ENCODE measurements around the gene UNC93A. TPM values are rescaled to one million over a fixed set of nuclear protein-coding genes. Genes with fewer than 3 reads are reported as not detected.
"Not testable (repeated sequence)": the region's sequence is repeated elsewhere in the genome, so short reads cannot be mapped to it uniquely, and the experiment has no call there.

Gene UNC93A
- total RNA-seq, 1 donor from 2014 or later = not detected

GRCh38 chr6:167307342-167307955 is 16.3 kb downstream of the UNC93A start:
- no peak for DNase-seq
- H3K27me3 ChIP-seq (ENCODE audit: low read depth) = no peaks in the 10 kb centered on the region
- no peaks in the 10 kb centered on the region for H3K9me3 ChIP-seq
- no peaks in the 10 kb centered on the region for H3K36me3 ChIP-seq
- intact Hi-C loops (cut with DNase I) = no loop called here
- H3K27ac ChIP-seq = no peak overlapping the region
- no peak for TF ChIP-seq CTCF (IDR thresholded peaks at IDR 0.05)
- H3K4me3 ChIP-seq = no peak overlapping the region
- H3K4me1 ChIP-seq = no peaks in the 10 kb centered on the region
- ATAC-seq = no peak

GRCh38 chr6:167308207-167308606 is 17.1 kb downstream of the UNC93A start:
- H3K27me3 ChIP-seq (ENCODE audit: low read depth) = no peaks in the 10 kb centered on the region
- DNase-seq (no peak), ATAC-seq (no peak)
- intact Hi-C loops (cut with DNase I) = no loop called here
- no peak overlapping the region for H3K4me3 ChIP-seq
- H3K4me1 ChIP-seq = no peaks in the 10 kb centered on the region
- no peak for TF ChIP-seq CTCF (IDR thresholded peaks at IDR 0.05)
- no peaks in the 10 kb centered on the region for H3K9me3 ChIP-seq
- no peak overlapping the region for H3K27ac ChIP-seq
- no peaks in the 10 kb centered on the region for H3K36me3 ChIP-seq

GRCh38 chr6:167309355-167310192 is 18.5 kb downstream of the UNC93A start:
- intact Hi-C loops (cut with DNase I); H3K4me1 ChIP-seq; H3K27ac ChIP-seq; H3K27me3 ChIP-seq (ENCODE audit: low read depth); ATAC-seq; DNase-seq; H3K36me3 ChIP-seq; H3K4me3 ChIP-seq; H3K9me3 ChIP-seq: not testable (repeated sequence)

GRCh38 chr6:167311286-167311685 is 20.2 kb downstream of the UNC93A start:
- no peak overlapping the region for H3K27ac ChIP-seq
- intact Hi-C loops (cut with DNase I) = no loop called here
- ATAC-seq (no peak), DNase-seq (no peak)
- no peaks in the 10 kb centered on the region for H3K4me1 ChIP-seq
- no peaks in the 10 kb centered on the region for H3K9me3 ChIP-seq
- H3K4me3 ChIP-seq = no peak overlapping the region
- no peaks in the 10 kb centered on the region for H3K36me3 ChIP-seq
- H3K27me3 ChIP-seq (ENCODE audit: low read depth) = peaks cover 7% of the 10 kb centered on the region
- no peak for TF ChIP-seq CTCF (IDR thresholded peaks at IDR 0.05)

GRCh38 chr6:167311691-167312090 is 20.6 kb downstream of the UNC93A start:
- DNase-seq; ATAC-seq; H3K27ac ChIP-seq; H3K36me3 ChIP-seq; H3K9me3 ChIP-seq; H3K4me1 ChIP-seq; intact Hi-C loops (cut with DNase I); H3K4me3 ChIP-seq; H3K27me3 ChIP-seq (ENCODE audit: low read depth): not testable (repeated sequence)

GRCh38 chr6:167314180-167314821 is 23.2 kb downstream of the UNC93A start:
- Histone ChIP-seq H3K4me1 (no peaks in the 10 kb centered on the region), H3K27ac (no peak overlapping the region), H3K36me3 (no peaks in the 10 kb centered on the region), H3K4me3 (no peak overlapping the region), H3K27me3 (ENCODE audit: low read depth) (peaks cover 7% of the 10 kb centered on the region), H3K9me3 (no peaks in the 10 kb centered on the region)
- TF ChIP-seq CTCF (IDR thresholded peaks at IDR 0.05) = no peak
- intact Hi-C loops (cut with DNase I) = no loop called here
- ATAC-seq (no peak), DNase-seq (no peak)
